ENCODE results near the gene BCHE.

DNA sequence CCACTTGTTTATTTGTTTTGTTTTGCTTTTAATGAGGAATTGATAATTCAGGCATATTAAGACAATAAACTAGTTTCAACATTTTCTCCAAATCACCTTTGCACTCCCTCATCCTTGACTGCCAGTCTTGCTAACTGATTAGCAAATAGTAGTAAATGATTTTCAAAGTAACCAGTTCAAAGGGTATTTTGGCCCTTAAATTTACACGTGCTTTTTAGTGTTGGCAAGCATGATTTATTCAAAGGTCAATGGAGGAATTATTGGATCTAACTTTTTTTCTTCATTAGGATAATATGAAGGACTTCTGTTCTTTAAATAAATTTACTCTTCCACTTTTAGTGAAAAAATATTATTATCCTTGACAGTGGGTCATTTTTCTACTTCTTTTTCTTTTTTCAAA, 53.8 kb downstream of the BCHE start:
- TF ChIP-seq, protein P1, sequence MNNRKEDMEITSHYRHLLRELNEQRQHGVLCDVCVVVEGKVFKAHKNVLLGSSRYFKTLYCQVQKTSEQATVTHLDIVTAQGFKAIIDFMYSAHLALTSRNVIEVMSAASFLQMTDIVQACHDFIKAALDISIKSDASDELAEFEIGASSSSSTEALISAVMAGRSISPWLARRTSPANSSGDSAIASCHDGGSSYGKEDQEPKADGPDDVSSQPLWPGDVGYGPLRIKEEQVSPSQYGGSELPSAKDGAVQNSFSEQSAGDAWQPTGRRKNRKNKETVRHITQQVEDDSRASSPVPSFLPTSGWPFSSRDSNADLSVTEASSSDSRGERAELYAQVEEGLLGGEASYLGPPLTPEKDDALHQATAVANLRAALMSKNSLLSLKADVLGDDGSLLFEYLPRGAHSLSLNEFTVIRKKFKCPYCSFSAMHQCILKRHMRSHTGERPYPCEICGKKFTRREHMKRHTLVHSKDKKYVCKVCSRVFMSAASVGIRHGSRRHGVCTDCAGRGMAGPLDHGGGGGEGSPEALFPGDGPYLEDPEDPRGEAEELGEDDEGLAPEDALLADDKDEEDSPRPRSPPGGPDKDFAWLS (CRISPR knock-in tag; IDR thresholded peaks at IDR 0.05; ENCODE audit: borderline replicate concordance): no peak
- TF ChIP-seq POLR2AphosphoS2 (IDR thresholded peaks at IDR 0.05; ENCODE audit: low read depth, low read length): no peak
